ENCODE data around the gene RNF123. TPM values are rescaled to one million over a fixed set of nuclear protein-coding genes. Genes with fewer than 3 reads are reported as not detected.
A peak's percentile ranks its signal among the peaks of the same experiment; 100 is the strongest.

The RNF123 gene
- total RNA-seq, 6 experiments from 2014 or later, result 35.3 to 44.2 (median 39.8) TPM

GRCh38 chr3:49668861-49669260, 20.5 kb upstream of the RNF123 start:
- H3K4me3 Mint-ChIP-seq, result no peak overlapping the region
- H3K4me1 Mint-ChIP-seq (ENCODE audit: low read depth), result peaks cover 20% of the 10 kb centered on the region
- no peaks in the 10 kb centered on the region for H3K9me3 Mint-ChIP-seq
- no peak overlapping the region for H3K27ac Mint-ChIP-seq
- no peak for DNase-seq
- H3K27me3 Mint-ChIP-seq (ENCODE audit: insufficient read depth), result peaks cover 2% of the 10 kb centered on the region; the same call in 1 of the 2 replicates
- no peaks in the 10 kb centered on the region for H3K36me3 Mint-ChIP-seq (ENCODE audit: low read depth)
- TF ChIP-seq CTCF (IDR thresholded peaks at IDR 0.05), result no peak

- Mint-ChIP-seq H3K27ac (no peak overlapping the region), H3K4me1 (ENCODE audit: low read depth) (peaks cover 20% of the 10 kb centered on the region), H3K4me3 (no peak overlapping the region), H3K36me3 (ENCODE audit: low read depth) (no peaks in the 10 kb centered on the region), H3K9me3 (no peaks in the 10 kb centered on the region), H3K27me3 (ENCODE audit: insufficient read depth) (peaks cover 2% of the 10 kb centered on the region; the same call in 1 of the 2 replicates)
- TF ChIP-seq CTCF (IDR thresholded peaks at IDR 0.05), result no peak
- no peak for DNase-seq
These were observed 20.0 kb upstream of the RNF123 start for GRCh38 chr3:49669352-49669751.

- H3K9me3 Mint-ChIP-seq, result no peaks in the 10 kb centered on the region
- no peak for DNase-seq
- no peaks in the 10 kb centered on the region; the same call in 1 of the 2 replicates for H3K36me3 Mint-ChIP-seq (ENCODE audit: low read depth)
- H3K4me1 Mint-ChIP-seq (ENCODE audit: low read depth), result peaks cover 27% of the 10 kb centered on the region
- H3K27me3 Mint-ChIP-seq (ENCODE audit: insufficient read depth), result no peaks in the 10 kb centered on the region
- H3K4me3 Mint-ChIP-seq, result no peak overlapping the region
- H3K27ac Mint-ChIP-seq, result no peak overlapping the region
- no peak for TF ChIP-seq CTCF (IDR thresholded peaks at IDR 0.05)
These were observed 18.4 kb upstream of the RNF123 start for GRCh38 chr3:49670940-49671290.

- H3K27ac Mint-ChIP-seq, result peak overlapping the region; percentile 64; the same call in 1 of the 2 replicates
- no peaks in the 10 kb centered on the region for H3K9me3 Mint-ChIP-seq
- peak; percentile 43 for DNase-seq
- no peaks in the 10 kb centered on the region for H3K27me3 Mint-ChIP-seq (ENCODE audit: insufficient read depth)
- peak overlapping the region; percentile 68 for H3K4me3 Mint-ChIP-seq
- TF ChIP-seq CTCF (IDR thresholded peaks at IDR 0.05), result peak; percentile 92
- H3K4me1 Mint-ChIP-seq (ENCODE audit: low read depth), result peaks cover 27% of the 10 kb centered on the region
- peaks cover 3% of the 10 kb centered on the region for H3K36me3 Mint-ChIP-seq (ENCODE audit: low read depth)
These were observed 17.8 kb upstream of the RNF123 start for GRCh38 chr3:49671291-49672288.

GRCh38 chr3:49673121-49673714, 16.1 kb upstream of the RNF123 start:
- no peaks in the 10 kb centered on the region for H3K9me3 Mint-ChIP-seq
- peak overlapping the region; percentile 91 for H3K4me3 Mint-ChIP-seq
- H3K27ac Mint-ChIP-seq, result peak overlapping the region; percentile 99
- H3K4me1 Mint-ChIP-seq (ENCODE audit: low read depth), result peaks cover 27% of the 10 kb centered on the region
- DNase-seq, result no peak
- no peaks in the 10 kb centered on the region for H3K27me3 Mint-ChIP-seq (ENCODE audit: insufficient read depth)
- H3K36me3 Mint-ChIP-seq (ENCODE audit: low read depth), result peaks cover 8% of the 10 kb centered on the region
- TF ChIP-seq CTCF (IDR thresholded peaks at IDR 0.05), result no peak
